ENCODE measurements around the gene BTAF1.
"Not testable (repeated sequence)": the region's sequence is repeated elsewhere in the genome, so short reads cannot be mapped to it uniquely, and the experiment has no call there.

BTAF1 gene

GRCh38 chr10:91978585-91978984 lies 55.0 kb downstream of the BTAF1 start:
- DNase-seq (ENCODE audit: low read depth in 2 of 2), result no peak

DNA sequence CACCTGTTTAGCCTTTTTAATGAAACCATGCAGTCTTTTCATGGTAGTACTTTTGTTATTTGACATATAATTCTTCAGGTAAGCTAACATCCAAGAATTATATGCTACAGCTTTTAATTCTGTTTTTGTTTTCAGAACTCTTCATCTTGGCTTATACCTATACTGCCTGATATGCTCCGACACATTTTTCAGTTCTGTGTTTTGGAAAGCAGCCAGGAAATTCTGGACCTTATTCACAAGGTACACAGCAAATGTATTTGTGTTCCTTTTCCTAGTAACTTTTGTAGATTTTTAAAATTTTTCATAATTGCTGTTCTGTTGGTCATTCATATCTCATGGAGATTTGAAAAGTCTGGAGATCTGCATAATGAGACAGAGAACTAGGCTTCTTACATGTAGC lies 56.7 kb downstream of the BTAF1 start:
- DNase-seq (ENCODE audit: low read depth in 2 of 2), result no peak

DNA sequence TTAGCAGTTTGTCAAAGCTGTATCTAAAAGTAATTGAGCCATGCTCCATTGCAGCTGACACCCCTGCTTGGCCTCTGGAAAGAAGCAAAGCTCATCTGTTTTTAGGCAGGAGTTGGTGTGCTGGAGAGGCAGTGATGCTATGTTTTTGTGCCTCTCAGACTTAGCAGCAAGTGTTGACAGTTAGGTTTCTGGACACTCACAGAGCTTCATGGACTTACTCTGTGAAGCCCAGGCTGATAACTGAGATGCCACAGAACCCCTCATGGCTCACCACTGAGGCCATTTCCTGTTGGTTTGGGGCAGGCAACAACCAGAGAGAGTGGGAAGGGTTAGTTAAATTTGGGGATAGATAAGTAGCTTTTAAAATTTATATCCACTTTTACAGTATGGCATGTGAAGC lies 59.8 kb downstream of the BTAF1 start:
- no peak for DNase-seq (ENCODE audit: low read depth in 2 of 2)

- DNase-seq (ENCODE audit: low read depth in 2 of 2), result no peak
Observed at GRCh38 chr10:91987397-91988037, 63.9 kb downstream of the BTAF1 start.

DNA sequence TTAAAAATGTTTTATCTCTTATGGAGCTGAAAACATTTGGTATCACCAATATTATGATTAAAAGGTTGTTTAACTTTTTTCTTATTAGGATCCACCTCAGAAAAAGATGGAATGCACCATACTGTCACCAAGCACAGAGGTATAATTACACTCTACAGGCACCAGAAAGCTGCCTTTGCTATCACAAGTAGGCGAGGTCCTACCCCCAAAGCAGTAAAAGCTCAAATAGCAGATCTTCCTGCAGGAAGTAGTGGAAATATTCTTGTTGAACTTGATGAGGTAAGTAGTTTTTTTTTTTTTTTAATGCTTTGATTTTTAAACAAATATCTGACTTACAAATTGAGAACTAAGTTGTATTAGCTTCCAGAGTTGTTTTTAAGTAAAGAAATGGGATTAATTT lies 68.5 kb downstream of the BTAF1 start:
- DNase-seq (ENCODE audit: low read depth in 2 of 2), result no peak

GRCh38 chr10:91996266-91996665 lies 72.7 kb downstream of the BTAF1 start:
- DNase-seq (ENCODE audit: low read depth in 2 of 2), result no peak

GRCh38 chr10:92001581-92001980 lies 78.0 kb downstream of the BTAF1 start:
- no peak for DNase-seq (ENCODE audit: low read depth in 2 of 2)

DNA sequence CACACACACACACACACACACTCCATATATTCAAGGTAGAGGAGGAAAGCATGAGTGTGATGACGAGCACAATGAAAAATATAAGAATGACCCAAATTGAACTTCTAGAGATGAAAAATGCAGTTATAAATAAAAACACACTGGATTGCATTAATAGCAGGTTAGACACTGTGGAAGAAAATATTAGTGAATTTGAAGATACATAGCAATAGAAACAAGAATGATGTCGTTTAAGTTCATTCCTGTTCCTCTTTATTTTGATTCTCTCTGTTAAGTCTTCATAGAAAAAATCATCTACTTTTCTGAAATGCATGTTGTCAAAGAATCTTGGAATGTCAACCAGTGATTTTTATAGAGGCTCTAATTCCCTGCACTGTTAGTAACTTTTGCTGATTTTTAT lies 78.4 kb downstream of the BTAF1 start:
- DNase-seq (ENCODE audit: low read depth in 2 of 2), result no peak

GRCh38 chr10:92003258-92003657 lies 79.7 kb downstream of the BTAF1 start:
- no peak for DNase-seq (ENCODE audit: low read depth in 2 of 2)

DNA sequence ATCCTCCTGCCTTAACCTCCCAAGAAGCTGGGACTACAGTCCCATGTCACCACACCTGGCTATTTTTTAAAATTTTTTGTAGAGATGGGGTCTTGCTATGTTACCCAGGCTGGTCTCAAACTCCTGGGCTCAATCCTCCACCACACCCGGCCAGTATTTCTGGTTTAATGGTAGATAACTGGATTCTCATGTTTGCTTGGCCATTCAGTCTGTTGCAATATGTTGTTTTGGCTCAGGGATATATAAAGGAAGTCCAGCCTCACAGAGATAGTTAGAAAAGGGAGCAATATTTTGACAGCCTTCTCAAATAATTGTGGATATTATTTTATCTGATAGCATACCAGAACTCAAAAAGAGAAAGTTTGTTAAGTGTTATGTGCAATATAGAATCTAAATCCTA lies 82.4 kb downstream of the BTAF1 start:
- DNase-seq (ENCODE audit: low read depth in 2 of 2), result no peak

GRCh38 chr10:92009445-92009844 lies 85.9 kb downstream of the BTAF1 start:
- no peak for DNase-seq (ENCODE audit: low read depth in 2 of 2)

- no peak for DNase-seq (ENCODE audit: low read depth in 2 of 2)
Observed at GRCh38 chr10:92010047-92010735, 86.6 kb downstream of the BTAF1 start.

- DNase-seq (ENCODE audit: low read depth in 2 of 2), result no peak
Observed at GRCh38 chr10:92011560-92012214, 88.1 kb downstream of the BTAF1 start.

DNA sequence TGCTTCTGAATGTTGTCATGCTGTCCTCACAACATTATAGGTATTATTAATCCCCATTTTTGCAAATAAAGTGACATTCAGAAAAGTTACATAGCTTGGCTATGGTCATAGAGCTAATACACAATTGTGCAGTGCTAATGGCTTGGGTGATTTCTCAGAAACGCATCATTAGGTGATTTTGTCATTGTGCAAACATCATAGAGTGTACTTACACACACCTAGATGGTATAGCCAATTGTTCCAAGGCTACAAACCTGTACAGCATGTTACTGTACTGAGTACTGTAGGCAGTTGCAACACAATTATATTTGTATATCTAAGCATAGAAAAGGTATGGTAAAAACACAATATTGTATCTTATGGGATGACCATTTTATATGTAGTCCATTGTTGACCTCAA lies 91.0 kb downstream of the BTAF1 start:
- DNase-seq (ENCODE audit: low read depth in 2 of 2), result no peak

- no peak for DNase-seq (ENCODE audit: low read depth in 2 of 2)
Observed at GRCh38 chr10:92024700-92025099, 101.1 kb downstream of the BTAF1 start.

DNA sequence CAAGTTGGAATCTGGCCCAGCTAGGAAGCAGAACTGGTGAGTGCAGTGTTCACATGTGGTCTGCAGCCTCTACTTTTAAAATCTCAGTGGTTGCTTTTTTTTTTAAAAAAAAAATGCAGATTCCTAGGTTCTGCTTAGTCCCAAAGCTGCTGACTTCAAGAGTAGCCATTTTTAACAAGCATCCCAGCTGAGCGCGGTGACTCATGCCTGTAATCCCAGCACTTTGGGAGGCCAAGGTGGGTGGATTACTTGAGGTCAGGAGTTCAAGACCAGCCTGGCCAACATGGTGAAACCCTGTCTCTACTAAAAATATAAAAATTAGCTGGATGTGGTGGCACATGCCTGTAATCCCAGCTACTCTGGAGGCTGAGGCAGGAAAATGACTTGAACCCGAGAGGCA lies 101.8 kb downstream of the BTAF1 start:
- not testable (repeated sequence) for DNase-seq (ENCODE audit: low read depth in 2 of 2)

DNA sequence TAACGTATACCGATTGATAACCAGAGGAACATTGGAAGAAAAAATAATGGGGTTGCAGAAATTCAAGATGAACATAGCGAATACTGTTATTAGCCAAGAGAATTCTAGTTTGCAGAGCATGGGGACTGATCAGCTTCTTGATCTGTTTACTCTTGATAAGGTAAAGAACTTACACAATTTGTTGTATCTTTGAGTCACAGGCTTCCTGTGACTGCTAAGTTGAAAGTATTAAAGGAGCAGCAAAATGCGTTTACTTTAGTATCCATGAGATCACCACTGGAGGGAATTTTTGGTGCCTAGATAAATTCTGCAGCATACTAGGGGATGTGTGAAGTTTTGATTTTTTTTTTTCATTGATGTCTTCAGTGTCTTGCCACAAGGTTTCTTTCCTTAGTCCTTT lies 103.6 kb downstream of the BTAF1 start:
- no peak for DNase-seq (ENCODE audit: low read depth in 2 of 2)

- DNase-seq (ENCODE audit: low read depth in 2 of 2), result no peak
Observed at GRCh38 chr10:92031580-92031979, 108.0 kb downstream of the BTAF1 start.

DNA sequence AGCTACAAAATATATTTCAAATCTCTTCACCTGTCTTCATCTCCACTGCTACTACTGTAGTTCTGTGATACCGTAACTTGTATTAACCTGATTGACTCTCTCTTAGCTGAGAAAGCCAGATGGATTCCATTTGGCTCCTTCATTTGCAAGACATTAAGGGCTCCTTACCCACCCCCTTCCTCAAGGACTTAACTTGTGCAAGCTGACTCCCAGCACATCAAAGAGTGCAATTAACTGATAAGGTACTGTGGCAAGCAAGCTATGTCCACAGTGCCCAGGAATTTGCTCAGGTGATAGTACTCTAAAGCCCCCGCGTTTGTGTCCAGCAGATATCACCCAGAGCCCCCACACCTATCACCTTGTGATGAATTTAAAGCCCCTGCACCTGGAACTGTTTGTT lies 109.5 kb downstream of the BTAF1 start:
- DNase-seq (ENCODE audit: low read depth in 2 of 2), result not testable (repeated sequence)

DNA sequence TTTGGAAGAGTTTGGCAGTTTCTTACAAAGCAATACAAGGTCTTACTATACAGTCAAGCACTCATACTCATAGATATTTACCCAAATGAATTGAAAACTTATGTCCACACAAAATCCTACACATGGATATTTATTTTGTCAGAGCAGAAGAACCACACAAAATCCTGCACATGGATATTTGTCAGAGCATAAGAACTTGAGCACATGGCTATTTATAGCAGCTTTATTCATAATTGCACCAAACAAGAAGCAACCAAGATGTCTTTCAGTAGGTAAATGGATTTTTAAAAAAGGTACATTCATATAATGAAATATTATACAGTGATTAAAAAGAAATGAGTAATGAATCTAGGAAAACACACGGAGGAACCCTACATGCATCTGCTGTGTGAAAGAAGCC lies 115.4 kb downstream of the BTAF1 start:
- DNase-seq (ENCODE audit: low read depth in 2 of 2), result no peak

GRCh38 chr10:92042541-92042940 lies 119.0 kb downstream of the BTAF1 start:
- DNase-seq (ENCODE audit: low read depth in 2 of 2), result no peak

- no peak for DNase-seq (ENCODE audit: low read depth in 2 of 2)
Observed at GRCh38 chr10:92045641-92046106, 122.1 kb downstream of the BTAF1 start.

- no peak for DNase-seq (ENCODE audit: low read depth in 2 of 2)
Observed at GRCh38 chr10:92047215-92047614, 123.6 kb downstream of the BTAF1 start.
